Measurements from ENCODE around the gene HOMER2. TPM values are rescaled to one million over a fixed set of nuclear protein-coding genes. Genes with fewer than 3 reads are reported as not detected.
"Not testable (repeated sequence)": the region's sequence is repeated elsewhere in the genome, so short reads cannot be mapped to it uniquely, and the experiment has no call there.

Gene HOMER2
- polyA plus RNA-seq, 4 donors: 25.9 to 28.3 (median 27.7) TPM

GRCh38 chr15:82843566-82843965 is 109.0 kb downstream of the HOMER2 start:
- no peak for DNase-seq (ENCODE audit: low read depth in 4 of 4, low spot score in 3 of 4)

GRCh38 chr15:82840166-82840565 is 112.4 kb downstream of the HOMER2 start:
- no peak for DNase-seq (ENCODE audit: low read depth in 4 of 4, low spot score in 3 of 4)

- no peak for DNase-seq (ENCODE audit: low read depth in 4 of 4, low spot score in 3 of 4)
Measured at GRCh38 chr15:82839136-82839535, 113.4 kb downstream of the HOMER2 start.

GRCh38 chr15:82838096-82838735 is 114.3 kb downstream of the HOMER2 start:
- no peak for DNase-seq (ENCODE audit: low read depth in 4 of 4, low spot score in 3 of 4)

- DNase-seq (ENCODE audit: low read depth in 4 of 4, low spot score in 3 of 4): no peak
Measured at GRCh38 chr15:82835391-82835917, 117.1 kb downstream of the HOMER2 start.

- DNase-seq (ENCODE audit: low read depth in 4 of 4, low spot score in 3 of 4): no peak
Measured at GRCh38 chr15:82833362-82833682, 119.2 kb downstream of the HOMER2 start.

GRCh38 chr15:82832601-82833361 is 119.7 kb downstream of the HOMER2 start:
- no peak for DNase-seq (ENCODE audit: low read depth in 4 of 4, low spot score in 3 of 4)

- no peak for DNase-seq (ENCODE audit: low read depth in 4 of 4, low spot score in 3 of 4)
Measured at GRCh38 chr15:82831894-82832600, 120.5 kb downstream of the HOMER2 start.

GRCh38 chr15:82830427-82831173 is 121.9 kb downstream of the HOMER2 start:
- no peak for DNase-seq (ENCODE audit: low read depth in 4 of 4, low spot score in 3 of 4)

GRCh38 chr15:82829234-82829633 is 123.3 kb downstream of the HOMER2 start:
- no peak for DNase-seq (ENCODE audit: low read depth in 4 of 4, low spot score in 3 of 4)

- no peak for DNase-seq (ENCODE audit: low read depth in 4 of 4, low spot score in 3 of 4)
Measured at GRCh38 chr15:82828075-82828474, 124.4 kb downstream of the HOMER2 start.

GRCh38 chr15:82823049-82823448 is 129.5 kb downstream of the HOMER2 start:
- no peak for DNase-seq (ENCODE audit: low read depth in 4 of 4, low spot score in 3 of 4)

GRCh38 chr15:82821851-82822250 is 130.7 kb downstream of the HOMER2 start:
- DNase-seq (ENCODE audit: low read depth in 4 of 4, low spot score in 3 of 4): not testable (repeated sequence)

- not testable (repeated sequence) for DNase-seq (ENCODE audit: low read depth in 4 of 4, low spot score in 3 of 4)
Measured at GRCh38 chr15:82821396-82821795, 131.1 kb downstream of the HOMER2 start.

GRCh38 chr15:82820128-82820527 is 132.4 kb downstream of the HOMER2 start:
- DNase-seq (ENCODE audit: low read depth in 4 of 4, low spot score in 3 of 4): no peak

- DNase-seq (ENCODE audit: low read depth in 4 of 4, low spot score in 3 of 4): no peak
Measured at GRCh38 chr15:82812994-82813393, 139.5 kb downstream of the HOMER2 start.

- no peak for DNase-seq (ENCODE audit: low read depth in 4 of 4, low spot score in 3 of 4)
Measured at GRCh38 chr15:82810890-82811426, 141.6 kb downstream of the HOMER2 start.

GRCh38 chr15:82810061-82810889 is 142.2 kb downstream of the HOMER2 start:
- DNase-seq (ENCODE audit: low read depth in 4 of 4, low spot score in 3 of 4): peak in 2 of 4 donors; percentile 16 to 23

GRCh38 chr15:82809308-82810060 is 143.0 kb downstream of the HOMER2 start, which contains the start of gene WHAMM:
Gene WHAMM (plus strand): TSS chr15:82809628. CDS start chr15:82809727, 99 bp downstream.
- peak; percentile 94 to 97 (median 96) for DNase-seq (ENCODE audit: low read depth in 4 of 4, low spot score in 3 of 4)
